ENCODE measurements around the gene RFWD3.

Gene RFWD3

GRCh38 chr16:74591876-74592650 is 74.6 kb downstream of the RFWD3 start:
- no peak overlapping the region for H3K27ac ChIP-seq (ENCODE audit: low read length)
- H3K36me3 ChIP-seq (ENCODE audit: control insufficient read depth, low read depth, low read length), result no peaks in the 10 kb centered on the region
- no peaks in the 10 kb centered on the region for H3K27me3 ChIP-seq (ENCODE audit: control insufficient read depth, insufficient read depth, low read length)
- H3K4me1 ChIP-seq (ENCODE audit: control insufficient read depth, low read depth, low read length), result no peaks in the 10 kb centered on the region
- no peak overlapping the region for H3K4me3 ChIP-seq (ENCODE audit: low read length)
- no peaks in the 10 kb centered on the region for H3K9me3 ChIP-seq (ENCODE audit: control insufficient read depth, low read depth, low read length)
- no peak overlapping the region for H3K9ac ChIP-seq (ENCODE audit: low read length)

- Histone ChIP-seq H3K9me3 (ENCODE audit: control insufficient read depth, low read depth, low read length) (no peaks in the 10 kb centered on the region), H3K36me3 (ENCODE audit: control insufficient read depth, low read depth, low read length) (no peaks in the 10 kb centered on the region), H3K27ac (ENCODE audit: low read length) (no peak overlapping the region)
Observed at GRCh38 chr16:74586948-74587347, 79.7 kb downstream of the RFWD3 start.

GRCh38 chr16:74585846-74586443 is 80.7 kb downstream of the RFWD3 start:
- Histone ChIP-seq H3K27me3 (ENCODE audit: control insufficient read depth, insufficient read depth, low read length) (no peaks in the 10 kb centered on the region), H3K4me3 (ENCODE audit: low read length) (no peak overlapping the region), H3K27ac (ENCODE audit: low read length) (no peak overlapping the region), H3K9me3 (ENCODE audit: control insufficient read depth, low read depth, low read length) (no peaks in the 10 kb centered on the region), H3K36me3 (ENCODE audit: control insufficient read depth, low read depth, low read length) (no peaks in the 10 kb centered on the region), H3K4me1 (ENCODE audit: control insufficient read depth, low read depth, low read length) (no peaks in the 10 kb centered on the region), H3K9ac (ENCODE audit: low read length) (no peak overlapping the region)

More at GRCh38 chr16:74586948-74587347, 79.7 kb downstream of the RFWD3 start:
- Histone ChIP-seq H3K27me3 (ENCODE audit: control insufficient read depth, insufficient read depth, low read length) (no peaks in the 10 kb centered on the region), H3K9ac (ENCODE audit: low read length) (no peak overlapping the region), H3K4me1 (ENCODE audit: control insufficient read depth, low read depth, low read length) (no peaks in the 10 kb centered on the region), H3K4me3 (ENCODE audit: low read length) (no peak overlapping the region)

GRCh38 chr16:74583926-74584666 is 82.6 kb downstream of the RFWD3 start:
- Histone ChIP-seq H3K9ac (ENCODE audit: low read length) (no peak overlapping the region), H3K27me3 (ENCODE audit: control insufficient read depth, insufficient read depth, low read length) (no peaks in the 10 kb centered on the region), H3K4me1 (ENCODE audit: control insufficient read depth, low read depth, low read length) (no peaks in the 10 kb centered on the region), H3K36me3 (ENCODE audit: control insufficient read depth, low read depth, low read length) (no peaks in the 10 kb centered on the region), H3K27ac (ENCODE audit: low read length) (no peak overlapping the region), H3K4me3 (ENCODE audit: low read length) (no peak overlapping the region), H3K9me3 (ENCODE audit: control insufficient read depth, low read depth, low read length) (no peaks in the 10 kb centered on the region)

GRCh38 chr16:74582970-74583369 is 83.7 kb downstream of the RFWD3 start:
- H3K4me3 ChIP-seq (ENCODE audit: low read length), result no peak overlapping the region
- H3K9me3 ChIP-seq (ENCODE audit: control insufficient read depth, low read depth, low read length), result no peaks in the 10 kb centered on the region
- H3K27me3 ChIP-seq (ENCODE audit: control insufficient read depth, insufficient read depth, low read length), result no peaks in the 10 kb centered on the region
- no peaks in the 10 kb centered on the region for H3K4me1 ChIP-seq (ENCODE audit: control insufficient read depth, low read depth, low read length)
- no peak overlapping the region for H3K27ac ChIP-seq (ENCODE audit: low read length)
- no peaks in the 10 kb centered on the region for H3K36me3 ChIP-seq (ENCODE audit: control insufficient read depth, low read depth, low read length)
- H3K9ac ChIP-seq (ENCODE audit: low read length), result no peak overlapping the region

GRCh38 chr16:74580833-74581232 is 85.8 kb downstream of the RFWD3 start:
- H3K9me3 ChIP-seq (ENCODE audit: control insufficient read depth, low read depth, low read length), result no peaks in the 10 kb centered on the region
- no peaks in the 10 kb centered on the region for H3K27me3 ChIP-seq (ENCODE audit: control insufficient read depth, insufficient read depth, low read length)
- no peak overlapping the region for H3K9ac ChIP-seq (ENCODE audit: low read length)
- no peak overlapping the region for H3K27ac ChIP-seq (ENCODE audit: low read length)
- H3K4me1 ChIP-seq (ENCODE audit: control insufficient read depth, low read depth, low read length), result no peaks in the 10 kb centered on the region
- no peaks in the 10 kb centered on the region for H3K36me3 ChIP-seq (ENCODE audit: control insufficient read depth, low read depth, low read length)
- no peak overlapping the region for H3K4me3 ChIP-seq (ENCODE audit: low read length)

- Histone ChIP-seq H3K9ac (ENCODE audit: low read length) (no peak overlapping the region), H3K36me3 (ENCODE audit: control insufficient read depth, low read depth, low read length) (no peaks in the 10 kb centered on the region), H3K27ac (ENCODE audit: low read length) (no peak overlapping the region), H3K4me3 (ENCODE audit: low read length) (no peak overlapping the region), H3K9me3 (ENCODE audit: control insufficient read depth, low read depth, low read length) (no peaks in the 10 kb centered on the region), H3K4me1 (ENCODE audit: control insufficient read depth, low read depth, low read length) (no peaks in the 10 kb centered on the region), H3K27me3 (ENCODE audit: control insufficient read depth, insufficient read depth, low read length) (no peaks in the 10 kb centered on the region)
Observed at GRCh38 chr16:74578838-74579237, 87.8 kb downstream of the RFWD3 start.

GRCh38 chr16:74578433-74578832 is 88.2 kb downstream of the RFWD3 start:
- Histone ChIP-seq H3K27ac (ENCODE audit: low read length) (no peak overlapping the region), H3K4me1 (ENCODE audit: control insufficient read depth, low read depth, low read length) (no peaks in the 10 kb centered on the region), H3K9ac (ENCODE audit: low read length) (no peak overlapping the region), H3K36me3 (ENCODE audit: control insufficient read depth, low read depth, low read length) (no peaks in the 10 kb centered on the region), H3K27me3 (ENCODE audit: control insufficient read depth, insufficient read depth, low read length) (no peaks in the 10 kb centered on the region), H3K9me3 (ENCODE audit: control insufficient read depth, low read depth, low read length) (no peaks in the 10 kb centered on the region), H3K4me3 (ENCODE audit: low read length) (no peak overlapping the region)

GRCh38 chr16:74577882-74578366 is 88.8 kb downstream of the RFWD3 start:
- no peaks in the 10 kb centered on the region for H3K4me1 ChIP-seq (ENCODE audit: control insufficient read depth, low read depth, low read length)
- no peaks in the 10 kb centered on the region for H3K36me3 ChIP-seq (ENCODE audit: control insufficient read depth, low read depth, low read length)
- H3K27ac ChIP-seq (ENCODE audit: low read length), result no peak overlapping the region
- H3K9ac ChIP-seq (ENCODE audit: low read length), result no peak overlapping the region
- no peak overlapping the region for H3K4me3 ChIP-seq (ENCODE audit: low read length)
- H3K27me3 ChIP-seq (ENCODE audit: control insufficient read depth, insufficient read depth, low read length), result no peaks in the 10 kb centered on the region
- H3K9me3 ChIP-seq (ENCODE audit: control insufficient read depth, low read depth, low read length), result no peaks in the 10 kb centered on the region

GRCh38 chr16:74575807-74576643 is 90.7 kb downstream of the RFWD3 start:
- Histone ChIP-seq H3K4me1 (ENCODE audit: control insufficient read depth, low read depth, low read length) (no peaks in the 10 kb centered on the region), H3K27ac (ENCODE audit: low read length) (no peak overlapping the region), H3K4me3 (ENCODE audit: low read length) (no peak overlapping the region), H3K36me3 (ENCODE audit: control insufficient read depth, low read depth, low read length) (no peaks in the 10 kb centered on the region), H3K9me3 (ENCODE audit: control insufficient read depth, low read depth, low read length) (no peaks in the 10 kb centered on the region), H3K27me3 (ENCODE audit: control insufficient read depth, insufficient read depth, low read length) (no peaks in the 10 kb centered on the region), H3K9ac (ENCODE audit: low read length) (no peak overlapping the region)

Data from iPS-18a (cell line).